Measurements from ENCODE around the gene SELENON. TPM values are rescaled to one million over a fixed set of nuclear protein-coding genes. Genes with fewer than 3 reads are reported as not detected.

SELENON gene
- total RNA-seq, 1 donor from 2014 or later: 146 TPM

- no peaks in the 10 kb centered on the region for H3K27me3 Mint-ChIP-seq (ENCODE audit: low read depth)
- TF ChIP-seq, protein P1, sequence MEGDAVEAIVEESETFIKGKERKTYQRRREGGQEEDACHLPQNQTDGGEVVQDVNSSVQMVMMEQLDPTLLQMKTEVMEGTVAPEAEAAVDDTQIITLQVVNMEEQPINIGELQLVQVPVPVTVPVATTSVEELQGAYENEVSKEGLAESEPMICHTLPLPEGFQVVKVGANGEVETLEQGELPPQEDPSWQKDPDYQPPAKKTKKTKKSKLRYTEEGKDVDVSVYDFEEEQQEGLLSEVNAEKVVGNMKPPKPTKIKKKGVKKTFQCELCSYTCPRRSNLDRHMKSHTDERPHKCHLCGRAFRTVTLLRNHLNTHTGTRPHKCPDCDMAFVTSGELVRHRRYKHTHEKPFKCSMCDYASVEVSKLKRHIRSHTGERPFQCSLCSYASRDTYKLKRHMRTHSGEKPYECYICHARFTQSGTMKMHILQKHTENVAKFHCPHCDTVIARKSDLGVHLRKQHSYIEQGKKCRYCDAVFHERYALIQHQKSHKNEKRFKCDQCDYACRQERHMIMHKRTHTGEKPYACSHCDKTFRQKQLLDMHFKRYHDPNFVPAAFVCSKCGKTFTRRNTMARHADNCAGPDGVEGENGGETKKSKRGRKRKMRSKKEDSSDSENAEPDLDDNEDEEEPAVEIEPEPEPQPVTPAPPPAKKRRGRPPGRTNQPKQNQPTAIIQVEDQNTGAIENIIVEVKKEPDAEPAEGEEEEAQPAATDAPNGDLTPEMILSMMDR (conservative IDR thresholded peaks at IDR 0.05): no peak
- H3K36me3 Mint-ChIP-seq (ENCODE audit: low read depth): peaks cover 4% of the 10 kb centered on the region
- peak overlapping the region; percentile 31 for H3K4me3 Mint-ChIP-seq
- H3K9me3 Mint-ChIP-seq: no peaks in the 10 kb centered on the region
- H3K27ac Mint-ChIP-seq (ENCODE audit: unreplicated experiment): peak overlapping the region; percentile 52
- no peak for DNase-seq (ENCODE audit: low read depth, low spot score)
- H3K4me1 Mint-ChIP-seq: peaks cover 84% of the 10 kb centered on the region
Observed at GRCh38 chr1:25793585-25794170, 6.3 kb upstream of the SELENON start.

DNA sequence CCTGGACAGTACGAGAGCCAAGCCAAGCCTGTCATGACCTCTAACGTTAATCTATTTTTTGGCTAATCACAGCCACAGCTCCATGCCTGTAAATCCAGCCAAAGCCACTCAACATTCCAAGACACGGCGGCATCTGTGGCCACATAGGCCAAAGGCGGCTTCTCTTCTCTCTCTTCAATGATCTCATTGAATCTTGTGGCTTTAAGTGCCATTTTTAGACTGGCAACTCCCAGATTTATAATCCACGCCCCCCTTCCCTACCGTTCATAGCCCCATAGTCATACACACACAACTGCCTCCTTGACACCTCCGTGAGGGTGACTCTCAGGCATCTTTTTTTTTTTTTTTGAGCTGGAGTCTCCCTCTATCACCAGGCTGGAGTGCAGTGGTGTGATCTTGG, 5.7 kb upstream of the SELENON start:
- Mint-ChIP-seq H3K36me3 (ENCODE audit: low read depth) (peaks cover 4% of the 10 kb centered on the region), H3K4me3 (no peak overlapping the region), H3K27me3 (ENCODE audit: low read depth) (no peaks in the 10 kb centered on the region), H3K9me3 (no peaks in the 10 kb centered on the region), H3K27ac (ENCODE audit: unreplicated experiment) (no peak overlapping the region), H3K4me1 (peaks cover 82% of the 10 kb centered on the region)
- TF ChIP-seq, protein P1 (conservative IDR thresholded peaks at IDR 0.05): no peak
- DNase-seq (ENCODE audit: low read depth, low spot score): no peak

- peak overlapping the region; percentile 47 for H3K4me3 Mint-ChIP-seq
- no peaks in the 10 kb centered on the region for H3K27me3 Mint-ChIP-seq (ENCODE audit: low read depth)
- H3K36me3 Mint-ChIP-seq (ENCODE audit: low read depth): peaks cover 2% of the 10 kb centered on the region
- TF ChIP-seq, protein P1 (conservative IDR thresholded peaks at IDR 0.05): no peak
- H3K27ac Mint-ChIP-seq (ENCODE audit: unreplicated experiment): peak overlapping the region; percentile 13
- H3K9me3 Mint-ChIP-seq: no peaks in the 10 kb centered on the region
- peaks cover 79% of the 10 kb centered on the region for H3K4me1 Mint-ChIP-seq
- no peak for DNase-seq (ENCODE audit: low read depth, low spot score)
Observed at GRCh38 chr1:25795211-25795610, 4.8 kb upstream of the SELENON start.

DNA sequence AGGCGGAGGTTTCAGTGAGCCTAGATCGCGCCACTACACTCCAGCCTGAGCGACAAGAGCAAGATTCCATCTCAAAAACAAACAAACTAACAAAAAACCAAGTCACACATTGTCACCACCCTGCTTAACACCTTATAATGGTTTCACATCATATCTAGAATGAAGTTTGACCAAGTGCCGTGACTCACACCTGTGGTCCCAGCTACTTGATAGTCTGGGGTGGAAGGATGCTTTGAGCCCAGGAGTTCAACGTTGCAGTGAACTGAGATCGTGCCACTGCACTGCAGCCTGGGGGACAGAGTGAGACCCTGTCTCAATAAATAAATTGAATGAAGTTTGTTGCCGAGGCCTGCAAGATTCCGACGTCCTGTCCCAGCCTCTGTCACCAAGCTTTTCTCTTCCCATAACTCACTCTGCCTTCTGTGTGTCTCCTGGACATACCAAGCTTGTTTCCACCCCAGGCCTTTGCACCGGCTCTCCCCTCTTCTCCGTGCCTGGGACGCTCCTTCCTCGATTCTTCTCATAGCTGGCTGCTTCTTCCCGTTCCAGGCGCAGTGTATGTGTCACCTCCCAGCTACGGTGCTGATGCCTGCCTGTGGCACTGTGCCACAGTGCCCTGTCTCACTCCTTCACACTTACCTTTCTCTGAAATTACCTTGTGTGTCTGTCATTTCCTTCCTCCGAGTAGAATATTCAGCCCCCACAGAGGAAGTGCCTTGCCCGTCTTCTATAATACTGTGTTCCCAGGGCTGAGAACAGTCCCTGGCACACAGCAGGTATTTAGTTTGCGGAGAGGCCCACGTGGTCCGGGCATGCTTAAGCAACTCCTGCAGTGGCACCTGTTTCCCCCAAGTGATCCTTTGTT, 3.8 kb upstream of the SELENON start:
- H3K4me3 Mint-ChIP-seq: peak overlapping the region; percentile 86
- H3K27ac Mint-ChIP-seq (ENCODE audit: unreplicated experiment): no peak overlapping the region
- H3K36me3 Mint-ChIP-seq (ENCODE audit: low read depth): no peaks in the 10 kb centered on the region
- TF ChIP-seq, protein P1 (conservative IDR thresholded peaks at IDR 0.05): no peak
- no peaks in the 10 kb centered on the region for H3K27me3 Mint-ChIP-seq (ENCODE audit: low read depth)
- no peaks in the 10 kb centered on the region for H3K9me3 Mint-ChIP-seq
- peaks cover 77% of the 10 kb centered on the region for H3K4me1 Mint-ChIP-seq
- DNase-seq (ENCODE audit: low read depth, low spot score): no peak

DNA sequence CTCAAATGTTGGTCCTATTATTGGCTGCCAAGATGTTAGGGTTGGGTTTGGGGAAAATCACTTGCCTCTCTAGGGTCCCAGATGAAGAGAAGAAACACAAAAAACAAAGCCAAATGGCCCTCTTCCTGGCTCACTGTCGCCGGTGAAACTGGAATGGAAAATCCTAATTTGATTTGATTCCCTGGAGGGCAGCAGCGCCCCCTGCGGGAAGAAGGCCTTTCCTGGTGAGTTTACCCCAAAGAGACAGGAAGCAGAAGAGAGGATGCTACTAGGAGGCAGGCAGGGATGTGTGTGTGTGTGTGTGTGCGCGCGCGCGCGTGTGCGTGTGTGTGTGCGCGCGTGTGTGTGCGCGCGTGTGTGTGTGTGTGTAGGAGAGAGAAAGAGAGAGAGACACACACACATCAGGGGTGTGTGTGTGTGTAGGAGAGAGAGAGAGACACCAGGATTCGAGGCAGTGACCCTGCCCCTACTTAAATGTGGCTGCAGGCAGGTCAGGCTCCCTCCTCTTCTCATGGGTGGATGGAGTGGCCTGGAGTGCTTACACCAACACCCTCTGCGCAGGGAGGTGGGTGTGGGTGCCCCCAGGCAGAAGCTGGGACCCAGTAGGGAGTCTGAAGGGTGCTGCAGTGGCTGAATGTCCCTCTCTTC, 3.1 kb upstream of the SELENON start:
- peak; percentile 94 for DNase-seq (ENCODE audit: low read depth, low spot score)
- Mint-ChIP-seq H3K27me3 (ENCODE audit: low read depth) (no peaks in the 10 kb centered on the region), H3K36me3 (ENCODE audit: low read depth) (no peaks in the 10 kb centered on the region), H3K9me3 (no peaks in the 10 kb centered on the region), H3K4me3 (peak overlapping the region; percentile 86), H3K27ac (ENCODE audit: unreplicated experiment) (peak overlapping the region; percentile 54), H3K4me1 (peaks cover 70% of the 10 kb centered on the region)
- TF ChIP-seq, protein P1 (conservative IDR thresholded peaks at IDR 0.05): peak; percentile 85

All from neural crest cell (in vitro differentiated cells).